GM19372 (cell line): ENCODE results near the gene LAIR1.
"Not testable (repeated sequence)": the region's sequence is repeated elsewhere in the genome, so short reads cannot be mapped to it uniquely, and the experiment has no call there.

Experiments used
- ATAC-seq: cut with Tn5 transposase; IDR thresholded peaks from one replicate; pipeline ENCODE4 v1.9.1; 2021; ENCODE audit warnings: mild to moderate bottlenecking, low read depth, moderate library complexity; ENCODE audit not compliant: unreplicated experiment

LAIR1 gene

GRCh38 chr19:54351474-54351873 is 13.3 kb downstream of the LAIR1 start:
- ATAC-seq: no peak

DNA sequence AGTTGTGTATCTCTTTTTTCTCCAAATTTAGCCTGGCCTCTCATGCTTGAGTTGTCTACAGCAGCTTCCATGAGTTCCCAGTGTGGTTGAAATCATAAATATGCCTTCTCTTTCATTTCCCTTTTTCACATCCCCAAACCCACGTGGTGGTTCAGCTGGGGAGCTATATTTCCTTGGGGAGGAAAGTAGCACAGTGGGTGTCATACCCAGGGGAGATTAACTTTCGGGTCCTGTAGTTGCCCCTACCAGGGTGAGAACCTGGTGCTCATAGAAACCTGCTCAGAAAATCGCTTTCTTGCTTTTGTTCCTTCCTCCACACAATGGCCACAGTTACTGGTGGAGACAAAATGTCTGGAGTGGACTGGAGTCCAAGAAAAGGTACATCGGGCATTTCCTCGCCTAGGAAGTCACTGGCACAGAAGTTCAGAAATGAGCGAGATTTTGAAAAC is 18.8 kb downstream of the LAIR1 start:
- ATAC-seq: no peak

DNA sequence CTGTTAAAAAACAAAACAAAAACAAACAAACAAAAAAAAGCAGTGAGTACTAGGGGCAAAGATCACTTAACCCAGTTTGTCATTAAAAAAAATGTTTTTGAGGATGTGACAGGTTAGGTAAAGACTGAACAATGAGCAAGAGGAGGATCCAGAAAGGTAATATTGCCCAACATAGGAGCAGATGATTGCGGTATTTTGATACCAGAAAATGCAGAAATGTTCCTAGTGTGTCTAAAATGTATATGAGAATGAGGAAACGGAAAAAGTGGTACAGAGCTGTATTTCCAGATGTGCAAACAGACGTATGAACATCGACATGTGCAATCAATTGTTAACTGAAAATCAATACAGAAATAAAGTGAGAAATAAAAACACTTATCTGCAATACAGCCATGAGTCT is 20.9 kb downstream of the LAIR1 start:
- no peak for ATAC-seq

- ATAC-seq: no peak
Observed at GRCh38 chr19:54341295-54341694, 23.4 kb downstream of the LAIR1 start.

DNA sequence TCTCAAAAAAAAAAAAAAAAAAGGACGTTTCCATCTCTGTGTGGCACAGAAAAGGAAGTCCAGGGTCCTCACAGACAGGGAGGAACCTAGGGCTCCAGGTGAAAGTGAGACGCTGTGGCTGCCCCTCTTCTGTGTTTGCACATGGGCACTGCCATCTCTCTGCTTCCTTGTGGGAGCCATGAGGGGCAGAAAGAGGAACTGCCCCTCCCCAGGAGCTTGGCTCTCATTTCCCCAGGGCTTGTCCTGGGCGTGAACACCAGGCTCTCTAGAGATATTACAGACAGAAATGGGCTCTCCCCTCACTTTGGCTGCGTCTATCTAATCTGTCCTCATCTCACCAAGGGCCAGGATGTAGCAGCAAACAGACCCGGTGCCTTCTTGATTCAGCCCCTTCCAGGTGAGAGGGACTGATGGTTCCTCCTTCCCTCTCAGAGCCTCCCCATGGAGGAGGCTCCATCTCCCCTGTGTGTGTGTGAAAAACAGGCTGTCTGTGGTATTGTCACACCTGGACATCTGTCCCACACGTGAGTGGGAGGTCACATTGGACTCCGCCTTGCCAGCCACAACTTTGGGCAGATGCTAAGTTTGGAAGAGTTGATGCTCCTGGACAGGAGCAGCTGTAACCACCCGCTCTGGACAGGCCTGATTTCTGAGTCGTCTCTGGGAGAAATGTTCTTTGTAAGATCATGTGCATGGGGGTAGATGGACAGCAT is 24.9 kb downstream of the LAIR1 start:
- ATAC-seq: no peak

DNA sequence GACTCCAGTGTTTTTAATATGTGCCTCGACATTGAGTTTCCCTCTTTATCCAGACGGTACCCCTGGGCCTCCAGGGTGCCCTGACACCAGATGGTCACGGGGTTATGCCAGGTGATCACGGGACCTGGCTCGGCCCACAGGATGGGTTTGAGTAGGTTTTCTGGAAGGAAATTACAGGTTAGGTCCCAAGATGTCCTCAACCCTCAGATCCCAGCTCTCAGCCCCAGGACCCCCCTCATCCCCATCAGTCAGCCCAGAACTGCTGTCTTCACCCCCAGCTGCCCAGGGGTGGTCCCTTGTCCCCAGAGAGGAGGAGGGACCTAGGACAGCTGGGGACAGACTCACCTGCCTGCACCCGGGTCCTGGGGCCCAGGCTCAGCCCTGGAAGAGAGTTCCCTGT is 26.2 kb downstream of the LAIR1 start:
- ATAC-seq: no peak

DNA sequence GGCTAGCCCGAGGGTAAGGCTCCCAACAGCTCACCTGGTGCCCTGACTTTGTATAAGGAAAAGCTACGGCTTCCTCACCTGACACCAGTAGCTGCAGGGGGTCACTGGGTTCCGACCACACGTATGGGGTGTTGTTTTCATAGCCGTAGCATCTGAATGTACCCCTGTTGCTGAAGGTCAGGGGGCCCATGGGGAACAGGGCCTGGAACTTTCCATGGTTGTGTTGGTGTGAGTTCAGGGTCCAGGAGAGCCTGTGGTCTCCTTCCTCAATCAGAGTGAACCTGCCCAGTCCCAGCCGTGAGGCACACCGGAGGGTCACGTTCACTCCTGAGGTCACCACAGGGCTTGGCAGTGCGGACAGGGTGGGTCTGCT is 26.9 kb downstream of the LAIR1 start:
- ATAC-seq: no peak

GRCh38 chr19:54336893-54337857 is 27.6 kb downstream of the LAIR1 start:
- ATAC-seq: no peak

- no peak for ATAC-seq
Observed at GRCh38 chr19:54335979-54336892, 28.5 kb downstream of the LAIR1 start.

DNA sequence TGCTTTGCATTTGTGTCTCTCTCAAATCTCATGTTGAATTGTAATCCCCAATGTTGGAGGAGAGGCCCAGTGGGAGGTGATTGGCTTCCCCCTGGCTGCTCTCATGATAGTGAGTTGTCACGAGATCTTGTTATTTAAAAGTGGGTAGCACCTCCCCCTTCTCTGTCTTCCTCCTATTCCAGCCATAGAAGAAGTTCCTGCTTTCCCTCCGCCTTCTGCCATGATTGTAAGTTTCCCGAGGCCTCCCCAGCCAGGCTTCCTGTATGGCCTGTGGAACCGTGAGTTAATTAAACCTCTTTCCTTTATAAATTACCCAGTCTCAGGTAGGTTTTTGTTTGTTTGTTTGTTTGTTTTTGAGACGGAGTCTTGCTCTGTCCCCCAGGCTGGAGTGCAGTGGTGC is 29.6 kb downstream of the LAIR1 start:
- no peak for ATAC-seq

DNA sequence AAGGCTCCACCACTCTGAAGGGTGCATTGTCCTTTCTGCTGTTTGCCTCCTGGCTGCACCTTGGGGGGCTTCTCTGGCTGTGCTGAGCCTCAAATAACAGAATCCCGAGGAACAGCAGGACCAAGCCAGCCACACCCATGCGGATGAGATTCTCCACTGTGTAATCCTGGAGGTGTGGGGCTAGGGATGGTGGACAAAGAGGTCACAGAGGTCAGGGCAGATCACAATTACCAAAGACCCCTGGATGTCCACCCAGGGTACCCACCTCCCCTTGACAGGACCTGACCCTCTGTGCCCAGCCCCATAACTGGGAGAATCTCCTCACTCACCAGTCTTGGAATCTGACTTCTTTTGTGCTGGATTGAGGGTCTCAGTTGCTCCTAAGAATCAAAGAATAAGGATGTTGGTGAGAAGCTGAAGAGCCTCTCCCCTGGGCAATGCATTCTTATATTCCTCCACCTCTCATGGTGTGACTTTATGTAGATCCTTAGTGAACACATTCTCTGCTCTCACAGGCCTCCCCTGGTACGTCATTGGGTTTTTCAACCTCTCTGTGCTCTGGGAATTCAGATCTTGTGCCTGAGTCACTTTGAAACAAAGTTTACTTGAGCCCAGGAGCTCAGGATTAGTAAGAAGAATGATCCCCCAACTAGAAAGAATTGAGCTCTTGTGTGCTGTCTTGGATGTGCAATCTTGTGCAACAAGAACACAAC is 31.0 kb downstream of the LAIR1 start:
- ATAC-seq: no peak

DNA sequence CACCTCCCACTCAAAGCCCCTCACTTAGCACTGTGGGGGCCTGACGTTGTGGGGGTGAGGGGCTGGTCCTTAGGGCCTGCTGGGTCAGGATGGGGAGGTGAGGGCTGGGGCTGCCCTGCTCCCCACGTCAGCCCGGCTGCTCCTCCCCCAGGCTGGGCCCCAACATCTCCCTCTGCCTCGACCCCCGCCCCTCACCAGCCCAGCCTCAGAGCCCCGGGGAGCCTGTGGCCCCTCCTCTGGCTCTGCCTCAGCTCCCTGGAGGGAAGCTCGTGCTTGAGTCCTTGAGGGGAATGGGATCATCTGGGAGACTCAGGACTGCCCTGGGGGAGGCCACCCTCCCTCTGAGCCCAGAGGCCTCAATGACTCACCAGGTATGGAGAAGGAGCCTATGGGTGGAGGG is 32.6 kb downstream of the LAIR1 start:
- ATAC-seq: no peak

DNA sequence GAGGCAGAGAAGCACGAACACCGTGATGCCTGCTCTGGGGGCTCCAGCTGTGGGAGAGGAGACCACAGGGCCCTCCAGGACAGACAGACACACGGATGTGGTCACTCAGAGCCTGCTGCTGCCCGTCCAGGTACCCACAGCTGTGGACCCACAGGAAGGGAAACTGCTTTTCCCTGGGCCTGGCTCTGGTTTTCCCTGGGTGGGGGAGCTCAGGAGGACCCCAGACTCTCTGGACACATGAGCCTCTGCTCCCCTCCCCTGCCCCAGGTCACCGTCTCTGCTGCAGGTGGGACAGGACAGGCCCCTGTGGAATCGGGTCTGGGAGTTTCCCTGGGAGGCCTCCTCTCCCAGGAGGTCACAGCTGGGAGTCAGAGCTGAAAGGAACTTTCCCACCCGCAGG is 33.1 kb downstream of the LAIR1 start:
- no peak for ATAC-seq

DNA sequence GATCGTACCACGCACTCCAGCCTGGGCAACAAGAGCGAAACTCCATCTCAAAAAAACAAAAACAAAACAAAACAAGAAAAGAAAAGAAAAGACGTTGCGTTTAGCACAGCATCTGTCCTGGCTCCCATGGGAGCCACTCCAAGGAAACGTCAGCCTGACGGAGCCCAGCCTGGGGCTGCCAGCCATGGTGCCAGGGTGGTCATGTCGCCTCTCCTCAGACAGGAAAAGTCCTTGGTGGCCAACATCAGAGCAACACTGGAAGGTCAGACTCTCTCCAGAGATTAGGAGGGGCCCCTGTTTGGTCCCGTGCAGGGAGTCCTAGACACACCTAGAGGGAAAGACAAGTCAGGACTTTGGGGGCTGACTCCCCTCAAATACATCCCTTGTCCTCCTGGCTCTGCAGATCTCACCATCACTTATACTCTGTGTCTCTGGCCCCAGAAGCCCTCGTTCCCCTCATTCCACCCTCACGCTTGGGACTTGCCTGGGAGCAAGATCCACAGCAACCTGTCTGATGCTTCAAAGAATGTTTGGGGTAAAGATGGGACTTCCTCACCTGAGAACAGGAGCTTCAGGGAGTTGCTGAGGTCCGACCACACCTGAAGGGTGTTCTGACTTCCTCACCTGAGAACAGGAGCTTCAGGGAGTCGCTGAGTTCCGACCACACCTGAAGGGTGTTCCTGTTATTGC is 35.1 kb downstream of the LAIR1 start:
- ATAC-seq: no peak

DNA sequence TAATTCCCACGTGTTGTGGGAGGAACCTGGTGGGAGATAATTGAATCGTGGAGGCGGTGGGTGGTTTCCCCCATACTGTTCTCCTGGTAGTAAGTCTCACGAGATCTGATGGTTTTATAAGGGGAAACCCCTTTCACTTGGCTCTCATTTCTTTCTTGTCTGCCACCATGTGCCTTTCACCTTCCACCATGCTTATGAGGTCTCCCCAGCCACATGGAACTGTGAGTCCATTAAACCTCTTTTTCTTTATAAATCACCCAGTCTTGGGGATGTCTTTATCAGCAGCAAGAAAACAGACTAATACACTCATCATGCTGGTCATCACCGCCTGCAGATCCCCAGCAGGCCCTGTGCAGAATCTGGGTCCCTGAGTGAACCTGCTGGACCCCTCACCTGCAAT is 36.0 kb downstream of the LAIR1 start:
- ATAC-seq: not testable (repeated sequence)

DNA sequence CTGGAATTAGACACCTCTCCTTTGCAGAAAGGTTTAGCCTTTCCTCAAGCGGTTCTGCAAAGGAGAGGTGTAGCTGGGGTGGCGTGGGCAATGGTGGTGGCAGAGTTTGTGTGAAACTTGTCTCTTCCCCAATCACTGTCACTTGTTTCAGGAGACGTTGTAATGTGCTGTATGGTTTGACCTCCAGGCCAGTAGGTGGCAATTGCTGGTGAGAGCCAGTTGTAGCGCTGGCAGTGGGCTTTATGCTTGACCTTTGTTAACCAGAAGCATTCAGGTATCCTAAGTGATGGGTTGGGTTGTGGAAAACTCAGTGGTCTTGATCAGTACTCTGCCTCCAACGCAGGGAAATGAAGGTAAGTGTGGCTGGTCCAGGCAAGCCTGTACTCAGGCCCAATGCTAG is 39.1 kb downstream of the LAIR1 start:
- ATAC-seq: no peak

GRCh38 chr19:54325194-54325621 is 39.5 kb downstream of the LAIR1 start:
- ATAC-seq: no peak

DNA sequence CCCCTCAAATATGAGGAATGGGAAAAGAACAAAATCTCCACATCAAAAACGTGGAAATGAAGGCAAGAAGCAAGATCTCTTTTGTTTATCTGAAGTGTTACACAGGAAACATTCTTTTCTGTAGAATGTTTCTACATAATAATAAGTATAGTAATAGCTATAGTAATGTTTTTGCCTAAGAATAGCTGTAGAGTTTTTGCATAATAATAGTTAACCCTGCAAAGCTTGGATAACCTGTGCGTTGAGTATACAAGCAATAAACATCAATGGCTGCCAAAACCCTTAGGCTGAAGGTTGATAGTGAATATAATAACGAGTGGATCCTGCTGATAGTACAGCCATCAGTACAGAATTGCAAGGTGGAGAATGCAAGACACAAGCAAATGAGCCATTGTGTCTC is 40.7 kb downstream of the LAIR1 start:
- ATAC-seq: no peak

- ATAC-seq: not testable (repeated sequence)
Observed at GRCh38 chr19:54322934-54323333, 41.8 kb downstream of the LAIR1 start.
